ENCODE results near the gene ZNF836. TPM values are rescaled to one million over a fixed set of nuclear protein-coding genes. Genes with fewer than 3 reads are reported as not detected.
A peak's percentile ranks its signal among the peaks of the same experiment; 100 is the strongest.

ZNF836 gene
- 10 to 100 TPM; 19.9 to 26.2 TPM for total RNA-seq
- 10 to 100 TPM; 11.9 to 14.5 TPM for polyA plus RNA-seq (ENCODE audit: insufficient read length in 2 of 2)
- long read RNA-seq, donor 1, partial matches to known transcripts = 0 of 2 reads
- long read RNA-seq, donor 1, other reads (novel, unspliced or antisense) = 0 of 2 reads
- long read RNA-seq, donor 2 = 0 reads
- long read RNA-seq, donor 3, partial matches to known transcripts = 430 of 492 reads
- long read RNA-seq, donor 3, other reads (novel, unspliced or antisense) = 61 of 492 reads
- long read RNA-seq, donor 4, partial matches to known transcripts = 0 of 1 reads
- long read RNA-seq, donor 4, other reads (novel, unspliced or antisense) = 0 of 1 reads

- peak; percentile 61 to 95 (median 70) for DNase-seq (ENCODE audit: low read depth in 4 of 6, low spot score in 6 of 6)
- no peaks in the 10 kb centered on the region for H3K9me3 ChIP-seq (ENCODE audit: control insufficient read depth, insufficient read depth, low read length)
- H3K4me3 ChIP-seq (ENCODE audit: low read depth, low read length) = peak within 1 kb of the TSS; percentile 84
- peaks cover 8% of the 10 kb centered on the region for H3K4me1 ChIP-seq (ENCODE audit: control insufficient read depth, insufficient read depth, low read length)
- no peaks in the 10 kb centered on the region for H3K27me3 ChIP-seq (ENCODE audit: control insufficient read depth, insufficient read depth, low read length)
- peaks cover 12% of the 10 kb centered on the region for H3K36me3 ChIP-seq (ENCODE audit: control insufficient read depth, insufficient read depth, low read length)
- peak within 1 kb of the TSS; percentile 74 for H3K27ac ChIP-seq (ENCODE audit: low read depth, low read length)
- 6% methylated on average over 34 of the region's 37 CpGs for WGBS (ENCODE audit: insufficient coverage)
Measured at GRCh38 chr19:52171321-52172169, at the start of gene ZNF836. ZNF836 (minus strand) TSS chr19:52171621; CDS start chr19:52168072, 3,549 bp downstream.

- 97% methylated on average over 5 of the region's 6 CpGs for WGBS (ENCODE audit: insufficient coverage)
- Histone ChIP-seq H3K27ac (ENCODE audit: low read depth, low read length) (no peak overlapping the region), H3K9me3 (ENCODE audit: control insufficient read depth, insufficient read depth, low read length) (no peaks in the 10 kb centered on the region), H3K27me3 (ENCODE audit: control insufficient read depth, insufficient read depth, low read length) (no peaks in the 10 kb centered on the region), H3K4me3 (ENCODE audit: low read depth, low read length) (no peak overlapping the region), H3K4me1 (ENCODE audit: control insufficient read depth, insufficient read depth, low read length) (no peaks in the 10 kb centered on the region), H3K36me3 (ENCODE audit: control insufficient read depth, insufficient read depth, low read length) (peaks cover 78% of the 10 kb centered on the region)
- DNase-seq (ENCODE audit: low read depth in 4 of 6, low spot score in 6 of 6) = no peak
Measured at GRCh38 chr19:52221031-52221430, 49.6 kb upstream of the ZNF836 start.

- whole genome bisulfite sequencing (ENCODE audit: insufficient coverage) = 82% methylated on average over 8 of the region's 8 CpGs
- H3K4me1 ChIP-seq (ENCODE audit: control insufficient read depth, insufficient read depth, low read length) = no peaks in the 10 kb centered on the region
- H3K36me3 ChIP-seq (ENCODE audit: control insufficient read depth, insufficient read depth, low read length) = peaks cover 83% of the 10 kb centered on the region
- no peak overlapping the region for H3K27ac ChIP-seq (ENCODE audit: low read depth, low read length)
- H3K9me3 ChIP-seq (ENCODE audit: control insufficient read depth, insufficient read depth, low read length) = no peaks in the 10 kb centered on the region
- H3K4me3 ChIP-seq (ENCODE audit: low read depth, low read length) = no peak overlapping the region
- no peaks in the 10 kb centered on the region for H3K27me3 ChIP-seq (ENCODE audit: control insufficient read depth, insufficient read depth, low read length)
- no peak for DNase-seq (ENCODE audit: low read depth in 4 of 6, low spot score in 6 of 6)
Measured at GRCh38 chr19:52219611-52220010, 48.2 kb upstream of the ZNF836 start.

GRCh38 chr19:52217576-52217975 is 46.2 kb upstream of the ZNF836 start:
- H3K9me3 ChIP-seq (ENCODE audit: control insufficient read depth, insufficient read depth, low read length) = no peaks in the 10 kb centered on the region
- DNase-seq (ENCODE audit: low read depth in 4 of 6, low spot score in 6 of 6) = no peak
- no peak overlapping the region for H3K27ac ChIP-seq (ENCODE audit: low read depth, low read length)
- WGBS (ENCODE audit: insufficient coverage) = 97% methylated on average over 3 of the region's 5 CpGs
- no peaks in the 10 kb centered on the region for H3K27me3 ChIP-seq (ENCODE audit: control insufficient read depth, insufficient read depth, low read length)
- no peak overlapping the region for H3K4me3 ChIP-seq (ENCODE audit: low read depth, low read length)
- H3K36me3 ChIP-seq (ENCODE audit: control insufficient read depth, insufficient read depth, low read length) = peaks cover 91% of the 10 kb centered on the region
- no peaks in the 10 kb centered on the region for H3K4me1 ChIP-seq (ENCODE audit: control insufficient read depth, insufficient read depth, low read length)

- DNase-seq (ENCODE audit: low read depth in 4 of 6, low spot score in 6 of 6) = no peak
- WGBS (ENCODE audit: insufficient coverage) = 100% methylated on average over 1 of the region's 3 CpGs
- H3K9me3 ChIP-seq (ENCODE audit: control insufficient read depth, insufficient read depth, low read length) = no peaks in the 10 kb centered on the region
- peaks cover 96% of the 10 kb centered on the region for H3K36me3 ChIP-seq (ENCODE audit: control insufficient read depth, insufficient read depth, low read length)
- H3K4me3 ChIP-seq (ENCODE audit: low read depth, low read length) = no peak overlapping the region
- H3K4me1 ChIP-seq (ENCODE audit: control insufficient read depth, insufficient read depth, low read length) = no peaks in the 10 kb centered on the region
- no peaks in the 10 kb centered on the region for H3K27me3 ChIP-seq (ENCODE audit: control insufficient read depth, insufficient read depth, low read length)
- no peak overlapping the region for H3K27ac ChIP-seq (ENCODE audit: low read depth, low read length)
Measured at GRCh38 chr19:52216401-52216800, 45.0 kb upstream of the ZNF836 start.

- 100% methylated on average over 5 of the region's 5 CpGs for WGBS (ENCODE audit: insufficient coverage)
Measured at GRCh38 chr19:52214241-52214640, 42.8 kb upstream of the ZNF836 start.

GRCh38 chr19:52212572-52213255 is 41.3 kb upstream of the ZNF836 start:
- H3K4me3 ChIP-seq (ENCODE audit: low read depth, low read length) = no peak overlapping the region
- H3K4me1 ChIP-seq (ENCODE audit: control insufficient read depth, insufficient read depth, low read length) = no peaks in the 10 kb centered on the region
- H3K9me3 ChIP-seq (ENCODE audit: control insufficient read depth, insufficient read depth, low read length) = no peaks in the 10 kb centered on the region
- H3K36me3 ChIP-seq (ENCODE audit: control insufficient read depth, insufficient read depth, low read length) = peaks cover 92% of the 10 kb centered on the region
- no peak overlapping the region for H3K27ac ChIP-seq (ENCODE audit: low read depth, low read length)
- DNase-seq (ENCODE audit: low read depth in 4 of 6, low spot score in 6 of 6) = no peak
- no peaks in the 10 kb centered on the region for H3K27me3 ChIP-seq (ENCODE audit: control insufficient read depth, insufficient read depth, low read length)
- 98% methylated on average over 25 of the region's 25 CpGs for WGBS (ENCODE audit: insufficient coverage)

More at GRCh38 chr19:52214241-52214640, 42.8 kb upstream of the ZNF836 start:
- DNase-seq (ENCODE audit: low read depth in 4 of 6, low spot score in 6 of 6) = no peak
- Histone ChIP-seq H3K4me1 (ENCODE audit: control insufficient read depth, insufficient read depth, low read length) (no peaks in the 10 kb centered on the region), H3K4me3 (ENCODE audit: low read depth, low read length) (no peak overlapping the region), H3K36me3 (ENCODE audit: control insufficient read depth, insufficient read depth, low read length) (peaks cover 91% of the 10 kb centered on the region), H3K27ac (ENCODE audit: low read depth, low read length) (no peak overlapping the region), H3K9me3 (ENCODE audit: control insufficient read depth, insufficient read depth, low read length) (no peaks in the 10 kb centered on the region), H3K27me3 (ENCODE audit: control insufficient read depth, insufficient read depth, low read length) (no peaks in the 10 kb centered on the region)

- no peaks in the 10 kb centered on the region for H3K27me3 ChIP-seq (ENCODE audit: control insufficient read depth, insufficient read depth, low read length)
- no peaks in the 10 kb centered on the region for H3K9me3 ChIP-seq (ENCODE audit: control insufficient read depth, insufficient read depth, low read length)
- no peak overlapping the region for H3K4me3 ChIP-seq (ENCODE audit: low read depth, low read length)
- H3K27ac ChIP-seq (ENCODE audit: low read depth, low read length) = no peak overlapping the region
- no peak for DNase-seq (ENCODE audit: low read depth in 4 of 6, low spot score in 6 of 6)
- WGBS (ENCODE audit: insufficient coverage) = 98% methylated on average over 6 of the region's 11 CpGs
- no peaks in the 10 kb centered on the region for H3K4me1 ChIP-seq (ENCODE audit: control insufficient read depth, insufficient read depth, low read length)
- H3K36me3 ChIP-seq (ENCODE audit: control insufficient read depth, insufficient read depth, low read length) = peaks cover 92% of the 10 kb centered on the region
Measured at GRCh38 chr19:52211926-52212571, 40.6 kb upstream of the ZNF836 start.

GRCh38 chr19:52211203-52211602 is 39.8 kb upstream of the ZNF836 start:
- no peak for DNase-seq (ENCODE audit: low read depth in 4 of 6, low spot score in 6 of 6)
- WGBS (ENCODE audit: insufficient coverage) = 96% methylated on average over 20 of the region's 20 CpGs
- Histone ChIP-seq H3K9me3 (ENCODE audit: control insufficient read depth, insufficient read depth, low read length) (no peaks in the 10 kb centered on the region), H3K4me3 (ENCODE audit: low read depth, low read length) (no peak overlapping the region), H3K27me3 (ENCODE audit: control insufficient read depth, insufficient read depth, low read length) (no peaks in the 10 kb centered on the region), H3K27ac (ENCODE audit: low read depth, low read length) (no peak overlapping the region), H3K36me3 (ENCODE audit: control insufficient read depth, insufficient read depth, low read length) (peaks cover 90% of the 10 kb centered on the region), H3K4me1 (ENCODE audit: control insufficient read depth, insufficient read depth, low read length) (no peaks in the 10 kb centered on the region)

Data from spinal cord (tissue), 10 donors.